ENCODE data around the gene PKD1L1. TPM values are rescaled to one million over a fixed set of nuclear protein-coding genes. Genes with fewer than 3 reads are reported as not detected.

Gene PKD1L1
- total RNA-seq, 3 donors from 2014 or later (not counting 1 experiment from before 2014, with no cell fraction given): 0.33 to 0.48 (median 0.38) TPM

- H3K4me1 Mint-ChIP-seq: peaks cover 12 to 20% of the 10 kb centered on the region in 2 donors
- no peak overlapping the region for H3K4me3 ChIP-seq (ENCODE audit: low read length)
Measured at GRCh38 chr7:47832105-47832715, 116.1 kb downstream of the PKD1L1 start.

GRCh38 chr7:47830015-47830414, 118.3 kb downstream of the PKD1L1 start:
- Mint-ChIP-seq H3K36me3 (no peaks in the 10 kb centered on the region), H3K4me1 (peaks cover 12 to 20% of the 10 kb centered on the region in 2 donors), H3K27me3 (ENCODE audit: low read depth in 2 of 2) (peaks cover 0 to 7% of the 10 kb centered on the region in 2 donors), H3K4me3 (no peak overlapping the region), H3K9me3 (no peaks in the 10 kb centered on the region), H3K27ac (no peak overlapping the region)
- WGBS (ENCODE audit: insufficient coverage): 92% methylated on average over 5 of the region's 5 CpGs
- no peak for TF ChIP-seq CTCF (IDR thresholded peaks at IDR 0.05)
- Histone ChIP-seq H3K27me3 (ENCODE audit: control insufficient read depth, insufficient read depth, low read length) (no peaks in the 10 kb centered on the region), H3K36me3 (ENCODE audit: control insufficient read depth, insufficient read depth, low read length) (no peaks in the 10 kb centered on the region), H3K27ac (ENCODE audit: low read length) (no peak overlapping the region), H3K4me3 (ENCODE audit: low read length) (no peak overlapping the region), H3K4me1 (ENCODE audit: control insufficient read depth, insufficient read depth, low read length) (peaks cover 20% of the 10 kb centered on the region), H3K9me3 (ENCODE audit: control insufficient read depth, insufficient read depth, low read length) (no peaks in the 10 kb centered on the region)
- ATAC-seq: no peak
- DNase-seq: no peak
- intact Hi-C loops (cut with micrococcal nuclease): no loop called here

More at GRCh38 chr7:47832105-47832715, 116.1 kb downstream of the PKD1L1 start:
- DNase-seq: no peak
- intact Hi-C loops (cut with micrococcal nuclease): no loop called here
- H3K9me3 ChIP-seq (ENCODE audit: control insufficient read depth, insufficient read depth, low read length): no peaks in the 10 kb centered on the region
- no peaks in the 10 kb centered on the region for H3K36me3 ChIP-seq (ENCODE audit: control insufficient read depth, insufficient read depth, low read length)
- H3K27ac ChIP-seq (ENCODE audit: low read length): no peak overlapping the region
- ATAC-seq: no peak
- no peaks in the 10 kb centered on the region for H3K9me3 Mint-ChIP-seq
- 89% methylated on average over 10 of the region's 10 CpGs for WGBS (ENCODE audit: insufficient coverage)
- H3K4me1 ChIP-seq (ENCODE audit: control insufficient read depth, insufficient read depth, low read length): peaks cover 20% of the 10 kb centered on the region
- no peak overlapping the region for H3K27ac Mint-ChIP-seq
- no peaks in the 10 kb centered on the region for H3K36me3 Mint-ChIP-seq
- H3K4me3 Mint-ChIP-seq: no peak overlapping the region
- peaks cover 0 to 7% of the 10 kb centered on the region in 2 donors for H3K27me3 Mint-ChIP-seq (ENCODE audit: low read depth in 2 of 2)
- no peaks in the 10 kb centered on the region for H3K27me3 ChIP-seq (ENCODE audit: control insufficient read depth, insufficient read depth, low read length)
- no peak for TF ChIP-seq CTCF (IDR thresholded peaks at IDR 0.05)

- peaks cover 5 to 6% of the 10 kb centered on the region in 2 donors for H3K4me1 Mint-ChIP-seq
- H3K4me3 Mint-ChIP-seq: no peak overlapping the region
- peaks cover 3 to 7% of the 10 kb centered on the region in 2 donors for H3K27me3 Mint-ChIP-seq (ENCODE audit: low read depth in 2 of 2)
- intact Hi-C loops (cut with micrococcal nuclease): no loop called here
- WGBS (ENCODE audit: insufficient coverage): 86% methylated on average over 4 of the region's 4 CpGs
- no peak overlapping the region for H3K4me3 ChIP-seq (ENCODE audit: low read length)
- no peaks in the 10 kb centered on the region for H3K36me3 ChIP-seq (ENCODE audit: control insufficient read depth, insufficient read depth, low read length)
- no peaks in the 10 kb centered on the region for H3K9me3 ChIP-seq (ENCODE audit: control insufficient read depth, insufficient read depth, low read length)
- DNase-seq (no peak), ATAC-seq (no peak)
- H3K27ac Mint-ChIP-seq: no peak overlapping the region
- H3K27me3 ChIP-seq (ENCODE audit: control insufficient read depth, insufficient read depth, low read length): no peaks in the 10 kb centered on the region
- no peak for TF ChIP-seq CTCF (IDR thresholded peaks at IDR 0.05)
- H3K4me1 ChIP-seq (ENCODE audit: control insufficient read depth, insufficient read depth, low read length): peaks cover 6% of the 10 kb centered on the region
- no peaks in the 10 kb centered on the region for H3K9me3 Mint-ChIP-seq
- H3K36me3 Mint-ChIP-seq: no peaks in the 10 kb centered on the region
- no peak overlapping the region for H3K27ac ChIP-seq (ENCODE audit: low read length)
Measured at GRCh38 chr7:47827871-47828270, 120.4 kb downstream of the PKD1L1 start.

GRCh38 chr7:47827351-47827756, 120.9 kb downstream of the PKD1L1 start:
- H3K36me3 Mint-ChIP-seq: no peaks in the 10 kb centered on the region
- DNase-seq (no peak), ATAC-seq (no peak)
- no peak for TF ChIP-seq CTCF (IDR thresholded peaks at IDR 0.05)
- peaks cover 3 to 7% of the 10 kb centered on the region in 2 donors for H3K27me3 Mint-ChIP-seq (ENCODE audit: low read depth in 2 of 2)
- Histone ChIP-seq H3K4me1 (ENCODE audit: control insufficient read depth, insufficient read depth, low read length) (peaks cover 1% of the 10 kb centered on the region), H3K9me3 (ENCODE audit: control insufficient read depth, insufficient read depth, low read length) (no peaks in the 10 kb centered on the region), H3K27me3 (ENCODE audit: control insufficient read depth, insufficient read depth, low read length) (no peaks in the 10 kb centered on the region), H3K27ac (ENCODE audit: low read length) (no peak overlapping the region), H3K4me3 (ENCODE audit: low read length) (no peak overlapping the region), H3K36me3 (ENCODE audit: control insufficient read depth, insufficient read depth, low read length) (no peaks in the 10 kb centered on the region)
- H3K9me3 Mint-ChIP-seq: no peaks in the 10 kb centered on the region
- intact Hi-C loops (cut with micrococcal nuclease): no loop called here
- peaks cover 0 to 1% of the 10 kb centered on the region in 2 donors for H3K4me1 Mint-ChIP-seq
- WGBS (ENCODE audit: insufficient coverage): 88% methylated on average over 8 of the region's 8 CpGs
- no peak overlapping the region for H3K27ac Mint-ChIP-seq
- no peak overlapping the region for H3K4me3 Mint-ChIP-seq
